ENCODE data around the gene INSRR. TPM values are rescaled to one million over a fixed set of nuclear protein-coding genes. Genes with fewer than 3 reads are reported as not detected.

Gene INSRR
- polyA plus RNA-seq, 2 of the 4 experiments (the other 2 are of a cell fraction), result not detected

DNA sequence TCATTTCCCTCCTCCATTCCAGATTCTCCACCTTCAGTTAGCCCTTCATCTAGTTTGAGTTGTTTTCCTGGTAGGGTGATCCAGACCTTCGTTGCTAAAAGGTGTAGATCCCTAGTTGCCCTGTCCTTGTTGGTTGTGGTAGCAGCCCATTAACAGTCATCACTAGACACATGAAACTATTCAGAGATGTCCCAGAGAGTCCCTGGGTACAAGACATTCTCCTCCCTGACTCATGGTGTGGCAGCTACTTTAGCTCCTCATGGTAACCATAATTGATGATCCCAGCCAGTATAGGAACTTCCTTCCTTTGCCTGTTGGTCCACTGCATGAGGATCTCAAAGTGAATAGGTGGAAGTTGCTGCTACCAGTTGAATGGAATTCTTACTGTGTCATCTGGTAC lies 36.2 kb downstream of the INSRR start:
- H3K4me2 ChIP-seq, result no peak overlapping the region
- TF ChIP-seq ELK1 (IDR thresholded peaks at IDR 0.05; ENCODE audit: low read depth, low read length) (no peak), CEBPB (IDR thresholded peaks at IDR 0.05) (no peak), TP53 (CRISPR knock-in tag; IDR thresholded peaks at IDR 0.05) (no peak), USF2 (IDR thresholded peaks at IDR 0.05) (no peak), GATA3 (IDR thresholded peaks at IDR 0.05; ENCODE audit: borderline replicate concordance) (no peak), ZFP36 (IDR thresholded peaks at IDR 0.05; ENCODE audit: borderline replicate concordance, partially characterized antibody) (no peak), HDAC2 (IDR thresholded peaks at IDR 0.05) (no peak), ZSCAN20 (CRISPR knock-in tag; IDR thresholded peaks at IDR 0.05) (no peak), NR3C1 (IDR thresholded peaks at IDR 0.05) (no peak), CHD2 (IDR thresholded peaks at IDR 0.05; ENCODE audit: low read length, partially characterized antibody) (no peak), HOXA7 (CRISPR knock-in tag; IDR thresholded peaks at IDR 0.05) (no peak), HOXB13 (CRISPR knock-in tag; IDR thresholded peaks at IDR 0.05; ENCODE audit: low read depth) (no peak), HMGXB4 (CRISPR knock-in tag; IDR thresholded peaks at IDR 0.05; ENCODE audit: borderline replicate concordance) (no peak), JUN (IDR thresholded peaks at IDR 0.05) (no peak), KDM5A (IDR thresholded peaks at IDR 0.05) (no peak), PBX3 (IDR thresholded peaks at IDR 0.05) (no peak)
- TF ChIP-seq, protein P1, sequence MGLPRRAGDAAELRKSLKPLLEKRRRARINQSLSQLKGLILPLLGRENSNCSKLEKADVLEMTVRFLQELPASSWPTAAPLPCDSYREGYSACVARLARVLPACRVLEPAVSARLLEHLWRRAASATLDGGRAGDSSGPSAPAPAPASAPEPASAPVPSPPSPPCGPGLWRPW (IDR thresholded peaks at IDR 0.05), result no peak
- CTCF ChIA-PET, result interaction anchor here (0.6 to 9.8 kb wide), 9 partner anchors 9 to 97 kb away, joined by 3 to 131 read pairs (median 4); partner anchors contain the start of genes INSRR and NTRK1
- FAIRE-seq (no peak), ATAC-seq (no peak), DNase-seq (ENCODE audit: low read depth in 1 of 2, low spot score in 1 of 2) (no peak)
- no peaks in the 10 kb centered on the region for H3K9me3 ChIP-seq
- 0% methylated on average over 1 of the region's 1 CpG for WGBS (ENCODE audit: missing lambda C conversion rate)
- no peak overlapping the region for H3K4me3 ChIP-seq
- no peaks in the 10 kb centered on the region for H3K4me1 ChIP-seq
- H3K27ac ChIP-seq, result no peak overlapping the region
- POLR2A ChIA-PET, result interaction anchor here (0.6 kb wide), 3 partner anchors 11 to 115 kb away, joined by 4 to 6 read pairs (median 5); partner anchors contain the start of gene ISG20L2

- Histone ChIP-seq H3K4me3 (no peak overlapping the region), H3K4me2 (no peak overlapping the region), H3K4me1 (no peaks in the 10 kb centered on the region), H3K9me3 (no peaks in the 10 kb centered on the region), H3K27ac (no peak overlapping the region)
- WGBS (ENCODE audit: missing lambda C conversion rate), result 42% methylated on average over 4 of the region's 4 CpGs
- ChIA-PET POLR2A (interaction anchor here (0.5 kb wide), 1 partner anchor 60 kb away, joined by 3 read pairs; no protein-coding TSS in a partner anchor), CTCF (interaction anchor here (0.6 to 9.8 kb wide), 8 partner anchors 8 to 71 kb away, joined by 3 to 131 read pairs (median 6); partner anchors contain the start of genes INSRR and NTRK1)
- no peak for ATAC-seq
- no peak for DNase-seq (ENCODE audit: low read depth in 1 of 2, low spot score in 1 of 2)
- TF ChIP-seq SMC3 (IDR thresholded peaks at IDR 0.05) (no peak), ZSCAN20 (CRISPR knock-in tag; IDR thresholded peaks at IDR 0.05) (no peak), NFE2L2 (conservative IDR thresholded peaks at IDR 0.05; ENCODE audit: low read length) (no peak), RNF2 (IDR thresholded peaks at IDR 0.05; ENCODE audit: borderline replicate concordance, low read depth) (no peak), ESRRA (IDR thresholded peaks at IDR 0.05; ENCODE audit: borderline replicate concordance, low read length) (no peak), CHD2 (IDR thresholded peaks at IDR 0.05; ENCODE audit: low read length, partially characterized antibody) (no peak), HMGXB4 (CRISPR knock-in tag; IDR thresholded peaks at IDR 0.05; ENCODE audit: borderline replicate concordance) (no peak)
- FAIRE-seq, result no peak
These were observed 37.1 kb downstream of the INSRR start for GRCh38 chr1:156821801-156822200.

All from A549 (cell line).